IPS DF 6.9 (cell line): ENCODE results near the gene VPS54.

Experiments used
- DNase-seq: peaks from one replicate; pipeline ENCODE4 v3.0.0-alpha.2; 2013; ENCODE audit warnings: low read depth, low spot score
- H3K27ac ChIP-seq: one replicate; pipeline ENCODE4 v1.5.1; 2013; ENCODE audit warnings: low read length, control low read depth
- H3K27me3 ChIP-seq: 2 replicates; pipeline ENCODE4 v1.6.1; 2013; ENCODE audit warnings: mild to moderate bottlenecking, low read length; ENCODE audit not compliant: control insufficient read depth, insufficient read depth
- H3K36me3 ChIP-seq: 2 replicates; pipeline ENCODE4 v1.6.1; 2013; ENCODE audit warnings: low read length; ENCODE audit not compliant: control insufficient read depth, insufficient read depth
- H3K4me1 ChIP-seq: 2 replicates; pipeline ENCODE4 v1.6.1; 2013; ENCODE audit warnings: low read length; ENCODE audit not compliant: control insufficient read depth, insufficient read depth
- H3K4me3 ChIP-seq: 2 replicates; pipeline ENCODE4 v1.5.1; 2013; ENCODE audit warnings: mild to moderate bottlenecking, low read length
- H3K9me3 ChIP-seq: 2 replicates; pipeline ENCODE4 v1.6.1; 2013; ENCODE audit warnings: low read length, inconsistent platforms; ENCODE audit not compliant: control insufficient read depth, insufficient read depth
- WGBS: extraction: QIAGEN DNeasy Blood & Tissue Kit; methylation state at CpG from one replicate; pipeline ENCODE4 v1.1.7; 2013; ENCODE audit warnings: mixed read lengths, missing lambda C conversion rate; ENCODE audit not compliant: insufficient read length, insufficient coverage; 5-methylcytosine and 5-hydroxymethylcytosine counted together

Gene VPS54

DNA sequence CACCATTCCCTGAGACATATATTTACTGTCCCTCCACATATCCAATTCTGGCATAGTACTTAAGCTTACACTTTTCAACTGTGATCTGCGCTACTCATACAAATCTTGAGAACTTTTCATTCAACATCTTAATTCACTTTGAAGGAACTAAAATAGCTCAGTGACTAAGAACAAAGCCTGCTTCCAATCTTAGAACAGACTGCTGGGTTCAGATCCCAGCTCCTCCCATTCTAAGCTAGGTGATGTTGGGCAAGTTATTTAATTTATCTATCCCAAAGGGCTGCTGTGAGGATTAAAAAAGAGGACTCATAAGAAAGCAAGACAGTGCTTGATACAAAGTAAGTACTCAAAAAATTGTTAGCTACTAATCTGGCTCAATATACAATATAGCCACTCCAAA, 119.6 kb downstream of the VPS54 start:
- Histone ChIP-seq H3K9me3 (no peaks in the 10 kb centered on the region), H3K27me3 (no peaks in the 10 kb centered on the region), H3K4me3 (no peak overlapping the region), H3K4me1 (no peaks in the 10 kb centered on the region), H3K36me3 (no peaks in the 10 kb centered on the region), H3K27ac (no peak overlapping the region)
- no CpG with 5 or more reads among the region's 1 CpG for WGBS
- DNase-seq: no peak

DNA sequence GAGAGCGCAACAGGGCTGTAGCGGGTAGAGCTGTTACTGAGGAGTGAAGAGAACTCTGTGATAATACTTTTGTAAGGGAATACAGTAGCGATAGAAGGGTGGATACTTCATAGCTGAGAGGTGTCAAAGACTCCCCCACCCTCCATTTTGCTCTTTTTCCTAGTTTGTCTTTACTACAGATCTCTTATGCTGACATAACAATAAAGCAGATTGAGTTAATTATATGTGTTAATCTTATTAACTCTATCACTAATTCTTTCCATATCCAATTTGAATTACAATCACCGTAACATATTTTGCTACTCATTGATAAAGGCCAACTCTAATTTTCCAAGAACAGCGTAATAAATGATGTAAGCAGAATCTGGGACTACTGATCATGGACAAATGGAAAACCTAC, 120.4 kb downstream of the VPS54 start:
- Histone ChIP-seq H3K9me3 (no peaks in the 10 kb centered on the region), H3K4me1 (no peaks in the 10 kb centered on the region), H3K36me3 (no peaks in the 10 kb centered on the region), H3K27ac (no peak overlapping the region), H3K27me3 (no peaks in the 10 kb centered on the region), H3K4me3 (no peak overlapping the region)
- WGBS: 100% methylated on average over 1 of the region's 5 CpGs
- DNase-seq: no peak

DNA sequence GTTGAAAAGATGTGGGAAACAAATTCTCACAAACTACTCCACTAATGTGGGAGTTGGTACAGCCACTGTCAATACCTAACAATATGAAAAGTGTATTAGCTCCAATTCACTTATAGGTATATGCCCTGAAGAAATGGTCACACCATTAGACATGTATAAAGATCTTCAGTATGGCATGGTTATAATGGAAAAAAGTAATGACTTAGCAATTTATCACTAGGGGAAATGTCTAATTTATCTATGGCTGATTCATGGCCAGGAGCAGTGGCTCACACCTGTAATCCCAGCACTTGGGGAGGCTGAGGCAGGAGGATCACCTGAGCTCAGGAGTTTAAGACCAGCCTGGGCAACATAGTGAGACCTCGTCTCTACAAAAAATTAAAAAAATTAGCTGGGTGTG, 125.1 kb downstream of the VPS54 start:
- DNase-seq: no peak
- Histone ChIP-seq H3K4me3 (no peak overlapping the region), H3K27ac (no peak overlapping the region), H3K4me1 (no peaks in the 10 kb centered on the region), H3K27me3 (no peaks in the 10 kb centered on the region), H3K9me3 (no peaks in the 10 kb centered on the region), H3K36me3 (peaks cover 6% of the 10 kb centered on the region; the same call in 1 of the 2 replicates)
- WGBS: no CpG with 5 or more reads among the region's 1 CpG

DNA sequence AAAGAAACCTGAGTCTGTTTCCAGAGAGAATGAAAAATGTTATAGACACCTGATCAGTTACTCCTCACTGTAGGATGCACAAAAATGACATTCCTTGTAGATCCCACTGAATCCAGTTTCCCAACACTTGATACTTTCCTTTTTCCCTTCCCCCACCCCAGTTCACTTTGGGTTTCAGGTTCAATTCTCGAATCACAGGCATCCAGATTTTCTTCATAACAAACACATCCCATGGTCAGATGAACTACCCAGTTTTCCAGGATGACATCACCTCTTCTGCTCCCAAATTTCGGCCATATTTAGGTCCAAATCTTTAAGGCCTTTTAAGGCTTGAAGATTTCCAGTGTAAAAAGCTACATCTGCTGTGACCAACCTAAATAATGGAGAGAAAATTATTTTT, 126.1 kb downstream of the VPS54 start:
- Histone ChIP-seq H3K27ac (no peak overlapping the region), H3K4me1 (0 out of 2 replicates have a peak, but pooled peaks cover 2% of the 10 kb centered on the region), H3K9me3 (no peaks in the 10 kb centered on the region), H3K36me3 (peaks cover 10% of the 10 kb centered on the region; the same call in 1 of the 2 replicates), H3K4me3 (no peak overlapping the region), H3K27me3 (no peaks in the 10 kb centered on the region)
- WGBS: no CpG with 5 or more reads among the region's 2 CpGs
- no peak for DNase-seq

DNA sequence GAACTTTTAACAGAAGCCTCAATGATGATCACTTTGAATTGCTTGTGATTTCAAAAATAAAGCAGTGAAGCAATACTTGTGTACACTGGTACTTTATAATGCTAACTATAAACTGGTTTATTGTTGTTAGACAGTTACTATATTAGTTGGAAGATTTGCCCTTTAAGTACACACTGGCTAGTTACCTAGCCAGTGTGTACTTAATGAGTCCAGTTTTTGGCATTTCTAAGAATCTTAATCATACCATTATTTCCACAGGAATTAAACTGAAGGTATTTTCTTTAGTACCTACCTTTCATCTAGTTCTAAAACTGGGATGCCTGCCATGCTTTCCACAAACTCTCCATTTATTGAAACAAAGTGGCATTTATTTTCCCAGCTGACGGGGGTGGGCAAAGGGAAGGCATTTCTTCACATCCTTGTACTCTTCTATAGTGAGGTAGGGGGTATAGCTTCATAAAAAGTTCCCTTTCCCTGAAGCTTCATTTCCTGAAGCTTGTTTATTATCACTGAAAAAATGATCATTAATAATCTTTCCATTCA, 127.7 kb downstream of the VPS54 start:
- no CpG with 5 or more reads among the region's 1 CpG for WGBS
- Histone ChIP-seq H3K27me3 (no peaks in the 10 kb centered on the region), H3K4me3 (no peak overlapping the region), H3K9me3 (no peaks in the 10 kb centered on the region), H3K36me3 (peaks cover 20% of the 10 kb centered on the region), H3K4me1 (0 out of 2 replicates have a peak, but pooled peaks cover 2% of the 10 kb centered on the region), H3K27ac (no peak overlapping the region)
- DNase-seq: no peak

DNA sequence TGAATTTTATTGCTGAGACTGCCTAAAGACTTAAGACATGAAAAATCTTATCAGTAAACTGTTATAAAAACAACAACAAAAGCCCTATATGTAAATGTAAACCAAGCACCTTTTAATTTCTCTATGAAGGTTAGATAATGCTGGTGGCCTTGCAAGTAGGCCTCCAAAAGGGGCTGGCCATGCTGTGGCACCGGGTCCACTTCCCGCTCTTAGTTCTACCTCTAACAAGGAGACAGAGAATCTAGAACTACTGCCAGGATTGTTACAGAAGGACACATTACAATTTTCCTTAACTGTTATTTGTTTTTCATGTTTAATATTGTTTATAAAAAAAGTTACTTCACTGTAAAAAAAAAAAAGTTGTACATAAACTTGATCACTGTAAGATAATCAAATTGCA, 128.6 kb downstream of the VPS54 start:
- Histone ChIP-seq H3K4me3 (no peak overlapping the region), H3K4me1 (0 out of 2 replicates have a peak, but pooled peaks cover 2% of the 10 kb centered on the region), H3K27me3 (no peaks in the 10 kb centered on the region), H3K27ac (no peak overlapping the region), H3K9me3 (no peaks in the 10 kb centered on the region), H3K36me3 (peaks cover 26% of the 10 kb centered on the region)
- no CpG with 5 or more reads among the region's 2 CpGs for WGBS
- DNase-seq: no peak

DNA sequence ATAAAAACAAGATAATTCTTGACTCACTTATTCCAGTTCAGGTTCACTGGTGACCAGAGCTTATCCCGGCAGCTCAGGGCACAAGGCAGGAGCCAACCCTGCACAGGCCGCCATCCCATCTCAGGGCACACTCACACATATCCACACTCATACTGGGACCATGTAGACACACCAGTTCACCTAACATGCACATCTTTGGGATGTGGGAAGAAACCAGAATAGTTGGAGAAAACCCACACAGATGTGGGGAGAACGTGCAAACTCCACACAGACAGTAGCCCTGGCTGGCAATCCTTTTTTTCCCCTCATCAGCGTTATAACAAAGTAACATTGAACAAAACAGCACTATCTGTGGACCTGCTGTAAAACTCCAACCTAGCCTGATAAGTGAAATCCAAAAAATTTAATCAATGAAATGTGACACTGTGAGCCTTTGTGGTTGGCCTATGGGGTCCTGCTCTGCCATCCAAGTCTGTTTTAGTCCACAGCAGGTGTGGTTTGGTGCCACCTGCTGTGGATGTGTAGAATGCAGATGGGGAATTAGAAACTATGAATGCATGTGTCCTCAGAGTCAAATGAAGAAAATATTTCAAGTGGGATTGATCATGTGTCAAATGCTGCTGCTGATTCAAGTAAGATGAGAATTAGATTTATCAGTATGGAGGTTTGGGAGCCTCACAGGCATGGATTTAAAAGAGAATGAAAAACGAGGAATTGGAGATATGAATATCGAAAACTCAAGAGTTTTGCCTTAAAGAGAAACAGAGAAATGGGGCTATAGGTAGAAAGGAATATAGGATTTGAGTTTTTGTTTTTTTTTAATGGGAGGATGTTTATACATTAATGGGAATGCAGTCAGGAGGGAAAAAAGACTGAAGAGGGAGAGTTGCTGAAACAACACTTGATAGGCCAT, 130.5 kb downstream of the VPS54 start:
- Histone ChIP-seq H3K27me3 (no peaks in the 10 kb centered on the region), H3K9me3 (no peaks in the 10 kb centered on the region), H3K36me3 (peaks cover 28% of the 10 kb centered on the region), H3K27ac (no peak overlapping the region), H3K4me1 (0 out of 2 replicates have a peak, but pooled peaks cover 2% of the 10 kb centered on the region), H3K4me3 (no peak overlapping the region)
- no peak for DNase-seq
- WGBS: 100% methylated on average over 2 of the region's 6 CpGs

DNA sequence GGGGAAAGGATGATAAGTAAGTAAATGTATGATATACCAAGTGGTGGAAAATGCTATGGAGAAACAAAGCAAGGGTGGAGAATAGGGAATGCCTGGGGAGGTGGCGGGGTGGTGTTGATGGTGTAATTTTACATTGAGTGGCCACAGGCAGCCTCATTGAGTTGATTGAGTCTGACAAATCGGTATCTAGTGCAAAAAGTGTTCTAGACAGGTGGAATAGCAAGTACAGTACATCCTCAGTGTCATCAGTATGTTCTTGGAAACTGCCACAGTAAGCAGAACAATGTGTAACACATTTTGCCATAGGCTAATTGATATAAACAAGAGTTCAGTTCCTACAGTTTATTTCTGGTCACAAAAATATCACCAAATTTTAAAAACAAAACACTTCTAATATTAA, 131.2 kb downstream of the VPS54 start:
- WGBS: no CpG with 5 or more reads among the region's 2 CpGs
- H3K36me3 ChIP-seq: peaks cover 35% of the 10 kb centered on the region
- H3K27me3 ChIP-seq: no peaks in the 10 kb centered on the region
- no peaks in the 10 kb centered on the region for H3K9me3 ChIP-seq
- H3K4me3 ChIP-seq: no peak overlapping the region
- no peak for DNase-seq
- 0 out of 2 replicates have a peak, but pooled peaks cover 2% of the 10 kb centered on the region for H3K4me1 ChIP-seq
- H3K27ac ChIP-seq: no peak overlapping the region

DNA sequence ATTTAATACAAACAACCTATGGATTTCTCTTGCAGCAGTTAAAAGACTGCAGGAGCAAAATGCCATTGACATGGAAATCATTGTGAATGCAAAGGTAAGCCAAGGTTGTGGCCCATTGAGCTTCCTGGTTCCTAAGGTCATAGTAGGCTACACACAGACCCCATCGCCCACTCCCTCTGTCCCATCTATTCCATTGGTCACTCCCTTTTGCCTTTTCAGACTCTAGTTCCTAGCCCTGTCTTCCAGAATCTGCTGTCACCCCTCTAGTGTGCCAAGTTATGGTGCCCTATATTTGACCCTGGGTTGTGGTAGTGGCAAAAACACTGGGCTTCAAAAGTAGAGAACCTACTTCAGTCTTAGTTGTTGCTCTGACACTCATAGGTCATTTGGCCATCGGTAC, 132.8 kb downstream of the VPS54 start:
- no peak for DNase-seq
- no peak overlapping the region for H3K4me3 ChIP-seq
- H3K9me3 ChIP-seq: no peaks in the 10 kb centered on the region
- no peaks in the 10 kb centered on the region for H3K27me3 ChIP-seq
- 0 out of 2 replicates have a peak, but pooled peaks cover 2% of the 10 kb centered on the region for H3K4me1 ChIP-seq
- no CpG with 5 or more reads among the region's 2 CpGs for WGBS
- no peak overlapping the region for H3K27ac ChIP-seq
- peaks cover 36% of the 10 kb centered on the region for H3K36me3 ChIP-seq

DNA sequence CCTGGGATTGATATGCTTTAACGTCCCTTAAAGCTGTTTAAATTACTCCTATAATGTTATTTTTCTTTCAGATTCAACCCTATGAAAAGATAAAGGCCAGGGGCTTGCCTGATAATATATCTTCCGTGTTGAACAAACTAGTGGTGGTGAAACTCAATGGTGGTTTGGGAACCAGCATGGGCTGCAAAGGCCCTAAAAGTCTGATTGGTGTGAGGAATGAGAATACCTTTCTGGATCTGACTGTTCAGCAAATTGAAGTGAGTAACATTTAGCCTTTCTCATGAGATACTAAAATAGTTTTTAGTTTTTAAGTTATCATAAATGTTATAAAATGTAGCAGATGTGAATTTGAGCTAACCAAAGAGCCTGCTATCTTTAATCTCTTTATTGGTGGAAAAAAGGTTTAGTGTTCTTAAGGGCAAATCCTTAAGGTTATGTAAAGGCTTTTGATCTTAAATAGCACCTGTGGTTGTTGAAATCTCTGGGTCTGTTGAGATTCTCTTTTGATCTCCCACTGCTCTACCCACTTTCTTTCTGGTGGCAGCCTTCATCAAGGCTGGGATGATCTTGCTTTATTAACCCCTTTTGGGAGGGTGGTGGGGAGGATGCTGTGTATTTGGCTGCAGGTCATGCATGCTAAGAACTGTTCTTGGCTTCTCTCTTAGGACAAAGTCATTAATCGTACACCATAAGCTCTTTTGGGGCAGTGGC, 136.7 kb downstream of the VPS54 start:
- Histone ChIP-seq H3K4me1 (0 out of 2 replicates have a peak, but pooled peaks cover 3% of the 10 kb centered on the region), H3K36me3 (peaks cover 24% of the 10 kb centered on the region), H3K27me3 (no peaks in the 10 kb centered on the region), H3K9me3 (no peaks in the 10 kb centered on the region), H3K27ac (no peak overlapping the region), H3K4me3 (no peak overlapping the region)
- DNase-seq: no peak
- no CpG with 5 or more reads among the region's 3 CpGs for WGBS
